Mucosa of stomach (tissue), 1 donor: ENCODE results near the gene IPO9.
"Not testable (repeated sequence)": the region's sequence is repeated elsewhere in the genome, so short reads cannot be mapped to it uniquely, and the experiment has no call there.

Experiments
- H3K27me3 ChIP-seq: one replicate; pipeline ENCODE4 v1.7.0; 2013; ENCODE audit warnings: mild to moderate bottlenecking, low read length; ENCODE audit not compliant: control insufficient read depth, insufficient read depth
- H3K36me3 ChIP-seq: one replicate; pipeline ENCODE4 v1.7.0; 2013; ENCODE audit warnings: low read length; ENCODE audit not compliant: control insufficient read depth, insufficient read depth
- H3K4me1 ChIP-seq: one replicate; pipeline ENCODE4 v1.7.0; 2013; ENCODE audit warnings: mild to moderate bottlenecking, low read length; ENCODE audit not compliant: control insufficient read depth, insufficient read depth
- H3K4me3 ChIP-seq: one replicate; pipeline ENCODE4 v1.7.0; 2013; ENCODE audit warnings: low read length
- H3K9ac ChIP-seq: one replicate; pipeline ENCODE4 v1.7.0; 2013; ENCODE audit warnings: mild to moderate bottlenecking, low read length, moderate library complexity
- H3K9me3 ChIP-seq: one replicate; pipeline ENCODE4 v1.7.0; 2013; ENCODE audit warnings: mild to moderate bottlenecking, low read length, moderate library complexity; ENCODE audit not compliant: control insufficient read depth
- donor health status: Pancreatic carcinoma.

Gene IPO9

DNA sequence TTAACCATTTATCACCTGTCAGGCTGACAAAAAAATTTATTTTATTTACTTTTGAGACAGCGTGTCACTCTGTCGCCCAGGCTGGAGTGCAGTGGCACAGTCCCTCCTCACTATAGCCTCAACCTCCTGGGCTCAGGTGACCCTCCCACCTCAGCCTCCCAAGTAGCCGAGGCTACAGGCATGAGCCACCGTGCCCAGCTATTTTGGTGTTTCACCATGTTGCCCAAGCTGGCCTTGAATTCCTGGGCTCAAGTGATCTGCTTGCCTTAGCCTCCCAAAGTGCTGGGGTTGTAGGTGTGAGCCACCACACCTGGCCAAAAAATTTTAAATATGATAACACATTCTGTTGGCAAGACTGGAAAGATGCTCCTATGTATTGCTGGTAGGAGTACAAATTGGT, 11.1 kb downstream of the IPO9 start:
- peaks cover 4% of the 10 kb centered on the region for H3K4me1 ChIP-seq
- no peaks in the 10 kb centered on the region for H3K9me3 ChIP-seq
- H3K9ac ChIP-seq, result no peak overlapping the region
- no peak overlapping the region for H3K4me3 ChIP-seq
- no peaks in the 10 kb centered on the region for H3K27me3 ChIP-seq
- H3K36me3 ChIP-seq, result no peaks in the 10 kb centered on the region

DNA sequence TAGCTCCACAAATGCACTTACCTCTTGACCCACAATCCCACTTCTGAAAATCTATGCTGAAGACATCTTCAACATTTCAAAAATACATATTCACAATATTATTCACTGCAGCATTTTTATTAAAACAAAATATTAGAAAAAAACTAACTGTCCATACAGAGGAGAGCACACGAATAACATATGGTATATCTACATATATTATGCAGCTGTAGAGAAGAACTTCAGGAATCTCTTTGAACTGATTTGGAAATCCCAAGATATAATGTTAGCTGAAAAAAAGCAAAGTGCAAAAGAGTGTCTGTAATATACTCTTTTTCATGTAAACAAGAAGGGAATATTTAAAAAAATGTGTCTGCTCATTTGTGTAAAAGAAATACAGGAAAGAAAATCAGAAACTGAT, 11.5 kb downstream of the IPO9 start:
- no peak overlapping the region for H3K9ac ChIP-seq
- H3K4me3 ChIP-seq, result no peak overlapping the region
- H3K4me1 ChIP-seq, result peaks cover 4% of the 10 kb centered on the region
- no peaks in the 10 kb centered on the region for H3K36me3 ChIP-seq
- H3K27me3 ChIP-seq, result no peaks in the 10 kb centered on the region
- H3K9me3 ChIP-seq, result no peaks in the 10 kb centered on the region

DNA sequence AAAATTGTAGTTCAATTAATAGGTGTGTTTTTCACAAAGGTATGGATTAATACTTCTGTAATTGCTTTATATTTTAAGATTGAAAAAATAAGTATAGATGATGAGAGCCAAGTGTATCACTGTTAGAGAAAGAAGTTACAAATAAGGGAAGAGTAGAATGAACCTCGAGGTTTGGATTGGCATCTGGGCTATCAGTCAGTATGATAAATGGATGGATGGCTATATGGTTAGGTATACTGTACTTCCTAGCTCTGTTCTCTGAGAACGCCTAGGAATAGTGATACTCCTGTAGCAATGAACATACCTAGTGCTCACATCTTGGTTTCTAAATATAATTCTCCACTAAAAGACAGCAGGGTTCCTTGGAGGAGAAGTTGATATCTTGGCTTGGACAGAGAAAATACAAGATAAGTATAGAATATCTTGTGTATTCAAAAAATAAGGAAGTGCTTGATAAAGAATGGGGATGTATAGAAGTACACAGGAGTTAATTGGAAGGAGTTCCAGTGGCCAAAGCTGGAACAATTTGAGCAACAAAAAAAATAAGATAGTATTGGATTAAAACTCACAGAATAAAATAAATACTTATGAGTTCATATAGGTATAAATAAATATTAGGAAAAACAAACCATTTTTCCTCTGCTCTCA, 12.4 kb downstream of the IPO9 start:
- H3K36me3 ChIP-seq, result no peaks in the 10 kb centered on the region
- no peaks in the 10 kb centered on the region for H3K9me3 ChIP-seq
- H3K9ac ChIP-seq, result no peak overlapping the region
- H3K27me3 ChIP-seq, result no peaks in the 10 kb centered on the region
- H3K4me3 ChIP-seq, result no peak overlapping the region
- peaks cover 4% of the 10 kb centered on the region for H3K4me1 ChIP-seq

DNA sequence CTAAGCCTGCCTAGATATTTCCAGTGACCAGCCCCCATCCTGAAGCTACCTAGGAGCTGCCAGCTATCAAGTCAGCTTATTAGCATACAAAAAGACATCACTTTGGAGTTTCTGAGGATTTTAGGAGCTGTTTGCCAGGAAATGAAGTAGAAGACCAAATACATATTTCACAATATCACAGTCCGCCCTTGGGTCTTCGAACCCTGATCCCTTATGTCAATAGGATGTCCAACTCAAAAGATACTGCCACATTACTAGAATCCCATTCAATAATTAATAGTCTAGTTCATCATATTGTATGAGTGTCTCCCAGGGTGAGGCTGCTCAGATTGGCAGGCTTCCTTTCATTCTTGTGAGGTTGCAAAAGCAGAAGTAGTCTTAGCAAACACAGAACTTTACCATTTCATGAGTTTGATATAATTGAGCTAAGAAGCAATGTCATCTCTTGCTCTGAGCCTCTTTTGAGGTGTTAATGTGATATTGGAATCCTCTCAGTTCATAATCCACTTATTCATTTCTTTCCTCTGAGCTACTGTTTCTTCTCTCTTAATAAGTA, 13.6 kb downstream of the IPO9 start:
- Histone ChIP-seq H3K9ac (no peak overlapping the region), H3K9me3 (no peaks in the 10 kb centered on the region), H3K4me3 (no peak overlapping the region), H3K36me3 (no peaks in the 10 kb centered on the region), H3K4me1 (peaks cover 4% of the 10 kb centered on the region), H3K27me3 (no peaks in the 10 kb centered on the region)

DNA sequence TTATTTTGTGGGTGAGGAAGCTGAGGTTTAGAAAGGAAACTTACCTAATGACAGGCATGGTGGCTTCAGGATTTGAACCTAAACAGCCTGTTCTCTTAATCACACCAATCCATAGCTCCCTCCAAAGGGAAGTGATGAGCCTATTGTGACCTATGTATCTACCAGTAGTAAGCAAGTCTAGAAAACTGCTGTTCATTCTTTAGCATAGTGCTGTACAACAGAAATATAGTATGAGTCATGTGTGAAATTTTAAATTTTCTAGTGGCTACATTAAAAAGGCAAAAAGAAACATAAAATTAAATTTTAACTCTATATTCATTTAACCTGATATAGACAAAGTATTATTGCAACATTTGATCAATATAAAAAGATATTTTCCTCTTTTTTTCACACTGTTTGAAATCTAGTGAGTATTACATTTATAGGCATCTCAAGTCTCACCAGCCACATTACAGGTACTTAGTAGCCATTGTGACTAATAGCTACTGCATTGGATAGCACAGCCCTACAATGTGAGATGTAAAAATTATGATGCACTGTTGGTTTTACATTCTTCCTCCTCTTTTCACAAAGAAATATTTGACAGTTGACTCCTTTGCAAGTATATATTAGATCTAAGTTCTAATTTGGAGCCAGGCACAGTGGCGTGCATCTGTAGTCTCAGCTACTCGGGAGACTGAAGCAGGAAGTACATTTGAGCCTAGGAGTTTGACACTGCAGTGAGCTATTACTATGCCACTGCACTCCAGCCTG, 16.6 kb downstream of the IPO9 start:
- H3K4me3 ChIP-seq, result no peak overlapping the region
- H3K4me1 ChIP-seq, result peaks cover 4% of the 10 kb centered on the region
- no peaks in the 10 kb centered on the region for H3K9me3 ChIP-seq
- no peak overlapping the region for H3K9ac ChIP-seq
- H3K27me3 ChIP-seq, result no peaks in the 10 kb centered on the region
- peaks cover 7% of the 10 kb centered on the region for H3K36me3 ChIP-seq

DNA sequence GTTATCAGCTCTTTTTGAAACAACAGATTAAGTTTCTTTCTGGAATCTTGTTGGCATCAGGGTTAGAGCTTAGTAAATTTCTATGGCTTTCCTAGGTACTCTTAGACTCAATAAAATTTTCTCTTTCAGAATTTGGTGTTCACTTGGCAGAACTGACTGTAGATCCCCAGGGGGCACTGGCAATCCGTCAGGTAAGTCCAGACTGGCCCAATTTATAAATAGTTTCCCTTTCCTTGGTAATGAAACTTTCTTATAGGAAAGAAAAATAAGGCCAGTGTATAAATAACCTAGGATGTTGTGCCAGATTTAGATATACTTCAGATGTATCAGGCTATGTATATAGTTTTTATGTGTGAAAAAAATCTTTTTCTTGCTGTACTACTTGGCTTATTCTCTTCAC, 18.2 kb downstream of the IPO9 start:
- Histone ChIP-seq H3K4me1 (no peaks in the 10 kb centered on the region), H3K9ac (no peak overlapping the region)

DNA sequence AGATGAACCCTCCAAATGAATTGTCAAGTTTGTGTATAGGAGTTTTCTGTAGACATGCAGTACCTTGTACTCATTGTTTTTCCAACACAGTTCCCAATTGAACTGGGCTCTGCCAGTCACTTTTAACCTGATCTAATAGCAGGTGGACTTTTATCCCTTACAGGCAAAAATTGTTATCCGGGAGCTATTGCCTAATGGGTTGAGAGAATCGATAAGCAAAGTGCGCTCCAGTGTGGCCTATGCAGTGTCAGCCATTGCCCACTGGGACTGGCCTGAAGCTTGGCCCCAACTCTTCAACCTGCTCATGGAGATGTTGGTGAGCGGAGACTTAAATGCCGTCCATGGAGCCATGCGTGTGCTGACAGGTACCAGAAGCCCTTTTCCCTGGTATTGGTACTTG, 19.3 kb downstream of the IPO9 start:
- peaks cover 12% of the 10 kb centered on the region for H3K36me3 ChIP-seq
- no peaks in the 10 kb centered on the region for H3K4me1 ChIP-seq
- no peaks in the 10 kb centered on the region for H3K27me3 ChIP-seq
- H3K9me3 ChIP-seq, result no peaks in the 10 kb centered on the region
- no peak overlapping the region for H3K9ac ChIP-seq
- no peak overlapping the region for H3K4me3 ChIP-seq

More for the DNA sequence above, 18.2 kb downstream of the IPO9 start:
- no peaks in the 10 kb centered on the region for H3K9me3 ChIP-seq
- H3K36me3 ChIP-seq, result peaks cover 7% of the 10 kb centered on the region
- no peaks in the 10 kb centered on the region for H3K27me3 ChIP-seq
- no peak overlapping the region for H3K4me3 ChIP-seq

DNA sequence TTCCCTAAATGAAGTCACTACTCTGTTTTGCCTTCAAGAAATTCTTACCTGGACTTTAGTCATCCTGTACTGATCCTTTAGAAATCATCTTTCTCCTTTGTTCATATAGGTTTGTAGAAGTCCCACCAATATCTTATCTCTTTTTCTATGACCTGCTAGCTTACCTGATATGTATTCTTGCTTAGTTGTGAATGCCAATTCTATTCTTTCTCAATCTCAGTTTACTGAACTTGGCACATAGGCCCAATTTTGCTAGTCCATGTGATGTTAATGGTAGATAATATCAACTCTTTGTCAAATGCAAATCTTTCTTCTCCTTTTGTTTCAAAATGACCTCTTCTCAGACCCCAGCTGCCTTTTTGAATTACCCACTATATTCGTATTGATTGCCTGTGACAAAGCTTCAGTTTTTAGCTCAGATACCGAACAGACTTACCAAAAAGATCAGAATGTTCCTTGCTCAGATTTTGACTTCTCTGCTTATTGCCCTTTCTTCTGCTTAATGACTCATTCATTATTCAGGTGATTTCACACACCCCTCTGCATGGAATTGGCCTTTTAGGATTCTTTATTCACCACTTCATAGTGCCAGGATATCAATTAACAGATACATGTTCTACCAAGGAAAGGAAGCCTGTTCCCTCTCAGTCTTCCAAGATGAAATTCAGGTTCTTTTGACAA, 20.6 kb downstream of the IPO9 start:
- H3K9ac ChIP-seq, result no peak overlapping the region
- H3K4me1 ChIP-seq, result no peaks in the 10 kb centered on the region
- no peaks in the 10 kb centered on the region for H3K9me3 ChIP-seq
- no peak overlapping the region for H3K4me3 ChIP-seq
- H3K36me3 ChIP-seq, result peaks cover 12% of the 10 kb centered on the region
- no peaks in the 10 kb centered on the region for H3K27me3 ChIP-seq

DNA sequence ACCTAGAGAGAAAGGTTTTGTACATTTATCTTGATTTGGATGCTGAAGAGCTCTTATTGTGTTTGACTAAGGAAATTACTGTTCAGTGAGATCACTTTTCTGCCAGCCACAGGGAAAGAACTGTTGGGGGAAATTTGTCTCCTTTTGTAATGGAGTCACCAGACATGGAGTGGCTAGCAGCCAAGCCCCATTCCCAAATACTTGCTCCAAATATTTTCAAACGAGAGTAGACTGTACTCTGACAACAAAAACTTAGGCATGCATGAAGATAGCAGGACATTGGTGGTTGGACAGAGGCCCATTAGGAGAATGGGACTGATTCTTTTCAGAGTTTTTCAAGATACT, 21.1 kb downstream of the IPO9 start:
- H3K9ac ChIP-seq, result no peak overlapping the region
- no peaks in the 10 kb centered on the region for H3K9me3 ChIP-seq
- peaks cover 12% of the 10 kb centered on the region for H3K36me3 ChIP-seq
- H3K4me1 ChIP-seq, result no peaks in the 10 kb centered on the region
- H3K4me3 ChIP-seq, result no peak overlapping the region
- H3K27me3 ChIP-seq, result no peaks in the 10 kb centered on the region

DNA sequence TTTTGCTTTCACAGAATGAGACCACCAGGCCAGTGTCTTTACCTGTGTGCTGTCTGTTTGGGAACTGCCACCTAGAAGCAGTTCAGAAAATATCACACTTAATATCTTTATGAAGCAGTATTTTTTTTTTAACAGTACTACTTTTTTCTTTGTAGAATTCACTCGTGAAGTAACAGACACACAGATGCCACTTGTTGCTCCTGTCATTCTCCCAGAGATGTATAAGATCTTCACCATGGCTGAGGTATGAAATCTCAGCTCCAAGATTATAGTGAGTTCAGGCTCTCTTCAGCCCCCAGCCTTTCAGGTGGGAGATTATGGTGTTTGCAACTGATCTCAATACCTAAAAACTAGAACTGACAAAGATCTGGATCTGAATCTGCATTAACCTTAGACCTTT, 23.0 kb downstream of the IPO9 start:
- Histone ChIP-seq H3K4me3 (no peak overlapping the region), H3K9me3 (no peaks in the 10 kb centered on the region), H3K9ac (no peak overlapping the region), H3K36me3 (peaks cover 12% of the 10 kb centered on the region), H3K4me1 (no peaks in the 10 kb centered on the region), H3K27me3 (no peaks in the 10 kb centered on the region)

DNA sequence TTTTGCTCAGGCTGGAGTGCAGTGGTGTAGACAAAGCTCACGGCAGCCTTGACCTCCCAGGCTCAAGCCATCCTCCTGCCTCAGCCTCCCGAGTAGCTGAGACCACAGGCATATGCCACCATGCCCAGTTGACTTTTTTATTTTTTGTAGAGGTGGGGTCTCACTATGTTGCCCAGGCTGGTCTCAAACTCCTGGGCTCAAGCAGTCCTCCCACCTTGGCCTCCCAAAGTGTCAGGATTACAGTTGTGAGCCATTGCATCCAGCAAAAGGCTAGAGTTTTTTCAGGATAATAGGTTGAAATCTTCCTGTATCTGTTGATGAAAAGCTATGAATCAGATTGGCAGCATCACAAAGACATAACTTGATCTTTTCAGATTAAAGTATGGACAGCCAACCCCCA, 27.8 kb downstream of the IPO9 start:
- H3K36me3 ChIP-seq, H3K9ac ChIP-seq, H3K4me1 ChIP-seq, H3K9me3 ChIP-seq, H3K4me3 ChIP-seq, H3K27me3 ChIP-seq: not testable (repeated sequence)

DNA sequence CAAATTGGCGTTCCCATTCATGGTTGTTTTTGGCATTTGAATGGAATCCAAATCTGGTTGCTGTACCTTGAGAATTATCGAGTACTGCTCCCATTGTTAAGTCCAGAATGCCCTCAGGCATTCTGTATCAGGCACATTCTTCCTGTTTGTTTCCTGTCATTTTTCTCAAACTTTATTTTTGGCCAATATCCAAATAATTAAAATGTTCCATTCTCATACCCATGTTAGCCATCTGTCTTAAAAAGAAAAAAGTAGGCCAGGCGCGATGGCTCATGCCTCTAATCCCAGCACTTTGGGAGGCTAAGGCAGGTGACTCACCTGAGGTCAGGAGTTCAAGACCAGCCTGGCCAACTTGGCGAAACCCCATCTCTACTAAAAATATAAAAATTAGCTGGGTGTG, 30.5 kb downstream of the IPO9 start:
- no peaks in the 10 kb centered on the region for H3K36me3 ChIP-seq
- H3K27me3 ChIP-seq, result no peaks in the 10 kb centered on the region
- no peak overlapping the region for H3K9ac ChIP-seq
- H3K9me3 ChIP-seq, result no peaks in the 10 kb centered on the region
- H3K4me1 ChIP-seq, result no peaks in the 10 kb centered on the region
- H3K4me3 ChIP-seq, result no peak overlapping the region
